ENCODE measurements around the gene NXNL1.
A peak's percentile ranks its signal among the peaks of the same experiment; 100 is the strongest.

Gene NXNL1

DNA sequence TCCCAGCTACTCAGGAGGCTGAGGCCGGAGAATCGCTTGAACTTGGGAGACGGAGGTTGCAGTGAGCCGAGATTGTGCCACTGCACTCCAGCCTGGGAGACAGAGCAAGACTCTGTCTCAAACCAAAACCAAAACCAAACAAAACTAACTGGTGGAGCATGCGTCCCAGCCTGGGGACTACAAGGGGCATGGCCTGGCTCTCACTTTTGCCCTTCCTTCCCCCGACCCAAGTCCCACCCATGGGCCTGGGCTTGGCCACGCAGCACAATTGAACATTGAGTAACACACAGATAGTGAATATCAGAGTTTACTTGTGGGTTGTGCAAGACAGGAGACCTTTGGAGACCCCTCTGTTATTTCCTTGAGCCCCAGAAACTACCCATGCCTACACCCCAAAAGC is 25.5 kb downstream of the NXNL1 start:
- no peak overlapping the region for H3K4me3 Mint-ChIP-seq
- H3K27me3 Mint-ChIP-seq, result peaks cover 17% of the 10 kb centered on the region
- H3K4me1 Mint-ChIP-seq, result peaks cover 4% of the 10 kb centered on the region
- CTCF ChIA-PET, result interaction anchor here (1.0 kb wide), 1 partner anchor 31 kb away, joined by 3 read pairs; no protein-coding TSS in a partner anchor
- H3K27ac Mint-ChIP-seq, result no peak overlapping the region
- no peaks in the 10 kb centered on the region for H3K9me3 Mint-ChIP-seq
- no peak for DNase-seq
- no peaks in the 10 kb centered on the region for H3K36me3 Mint-ChIP-seq

DNA sequence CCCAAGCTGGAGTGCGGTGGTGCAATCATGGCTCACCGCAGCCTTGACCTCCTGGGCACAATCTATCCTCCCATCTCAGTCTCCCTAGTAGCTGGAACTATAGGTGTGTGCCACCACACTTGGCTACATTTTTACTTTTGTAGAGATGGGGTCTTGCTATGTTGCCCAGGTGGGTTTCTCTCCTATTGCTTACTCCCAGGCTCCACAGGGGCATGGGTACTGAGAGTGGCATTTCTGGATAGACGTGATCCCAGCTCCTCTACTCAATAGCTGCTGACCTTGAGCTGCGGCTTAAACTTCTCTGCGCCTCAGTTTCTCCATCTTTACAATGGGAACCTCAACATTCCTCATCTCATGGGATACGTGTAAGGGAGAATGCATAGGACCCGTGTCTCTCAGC is 29.3 kb downstream of the NXNL1 start:
- Mint-ChIP-seq H3K27ac (no peak overlapping the region), H3K27me3 (no peaks in the 10 kb centered on the region), H3K4me1 (peaks cover 4% of the 10 kb centered on the region), H3K36me3 (no peaks in the 10 kb centered on the region), H3K9me3 (no peaks in the 10 kb centered on the region), H3K4me3 (no peak overlapping the region)
- no peak for DNase-seq
- CTCF ChIA-PET, result interaction anchor here (0.5 kb wide), 1 partner anchor 347 kb away, joined by 3 read pairs; no protein-coding TSS in a partner anchor

DNA sequence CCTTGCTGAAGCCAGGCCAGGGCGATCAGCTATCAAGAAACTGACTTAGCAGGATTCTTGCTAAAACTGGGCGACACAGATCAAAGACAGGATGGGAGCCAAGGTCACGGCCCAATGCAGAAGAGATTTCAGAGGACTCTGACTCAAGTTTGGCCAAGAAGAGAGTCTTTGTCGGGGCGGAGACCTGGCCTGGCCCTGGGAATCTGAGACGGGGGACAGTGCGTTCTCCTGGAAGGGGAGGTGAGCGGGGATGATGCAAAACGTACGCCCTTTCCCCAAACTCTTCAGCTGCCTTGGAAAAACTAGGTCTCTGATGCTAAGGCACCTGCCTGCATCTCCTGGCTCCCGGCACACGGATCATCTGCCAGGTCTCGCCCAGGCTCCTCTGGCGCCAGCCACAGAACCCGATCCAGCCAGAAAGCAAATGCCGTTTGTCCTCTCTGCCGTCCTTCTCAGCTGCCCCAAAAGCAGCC is 31.0 kb downstream of the NXNL1 start:
- Mint-ChIP-seq H3K4me3 (no peak overlapping the region), H3K9me3 (no peaks in the 10 kb centered on the region), H3K4me1 (peaks cover 5% of the 10 kb centered on the region), H3K36me3 (peaks cover under 1% of the 10 kb centered on the region), H3K27ac (no peak overlapping the region), H3K27me3 (no peaks in the 10 kb centered on the region)
- no peak for DNase-seq
- CTCF ChIA-PET, result no interaction called here

DNA sequence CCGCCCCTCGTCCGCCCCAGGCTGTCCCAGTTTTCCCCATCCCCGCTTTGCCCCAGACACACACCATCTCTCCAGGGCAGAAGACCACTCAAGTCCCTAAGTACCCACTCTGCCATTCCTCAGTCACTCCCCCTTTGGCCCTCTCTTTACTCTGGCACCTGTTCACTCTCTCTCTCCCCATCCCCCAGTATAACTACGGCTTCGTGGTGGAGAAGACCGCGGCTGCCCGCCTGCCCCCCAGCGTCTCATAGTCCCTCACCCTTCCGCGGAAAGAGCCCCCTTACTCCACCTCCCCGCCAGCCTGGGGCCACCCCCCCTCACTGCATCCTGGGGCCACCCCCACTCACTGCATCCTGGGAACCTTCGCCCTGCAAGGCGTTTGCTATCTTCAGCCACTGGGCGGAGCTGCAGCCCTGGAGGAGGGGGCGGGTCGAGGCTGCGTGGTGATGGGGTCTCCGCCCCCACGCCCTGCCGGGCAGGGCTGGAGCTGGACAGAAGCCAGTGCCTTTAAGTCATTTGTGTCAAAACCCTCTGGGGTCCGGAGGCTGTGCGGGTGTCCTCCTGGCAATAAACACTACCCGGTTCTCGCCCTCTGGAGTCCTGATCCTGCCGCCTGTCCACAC is 35.9 kb downstream of the NXNL1 start:
- peak; percentile 60 for DNase-seq
- Mint-ChIP-seq H3K27ac (no peak overlapping the region), H3K4me1 (peaks cover 22% of the 10 kb centered on the region), H3K4me3 (no peak overlapping the region), H3K36me3 (peaks cover 12% of the 10 kb centered on the region), H3K9me3 (no peaks in the 10 kb centered on the region), H3K27me3 (no peaks in the 10 kb centered on the region)
- CTCF ChIA-PET, result interaction anchor here (1.0 to 1.4 kb wide), 2 partner anchors 8 to 21 kb away, joined by 4 read pairs; no protein-coding TSS in a partner anchor

DNA sequence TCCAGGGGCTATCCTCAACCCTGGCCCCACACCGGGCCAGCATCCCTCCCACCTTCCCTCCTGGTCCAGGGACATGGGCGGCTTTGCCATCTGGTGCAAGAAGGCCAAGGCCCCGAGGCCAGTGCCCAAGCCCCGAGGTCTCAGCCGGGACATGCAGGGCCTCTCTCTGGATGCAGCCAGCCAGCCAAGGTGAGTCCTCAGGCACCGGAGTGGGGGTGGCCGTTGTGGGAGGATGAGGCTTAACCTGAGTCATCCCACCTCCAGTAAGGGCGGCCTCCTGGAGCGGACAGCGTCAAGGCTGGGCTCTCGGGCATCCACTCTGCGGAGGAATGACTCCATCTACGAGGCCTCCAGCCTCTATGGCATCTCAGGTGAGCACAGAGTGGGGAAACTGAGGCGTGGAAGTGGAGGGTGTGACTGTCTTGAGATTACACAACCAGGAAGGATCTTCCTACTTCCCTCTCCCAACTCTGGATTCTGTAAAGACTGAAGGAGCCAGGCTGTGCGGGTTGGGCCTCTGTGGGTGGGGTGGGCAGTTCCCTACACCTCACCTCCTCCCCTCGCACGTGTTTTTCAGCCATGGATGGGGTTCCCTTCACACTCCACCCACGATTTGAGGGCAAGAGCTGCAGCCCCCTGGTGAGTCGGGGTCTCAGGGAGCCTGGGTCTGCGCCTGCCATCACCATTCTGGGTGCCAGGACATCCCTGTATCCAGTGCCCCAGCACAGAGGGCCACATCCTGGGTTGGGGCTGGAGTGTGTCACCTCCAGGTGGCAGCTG is 37.1 kb downstream of the NXNL1 start:
- H3K4me1 Mint-ChIP-seq, result peaks cover 33% of the 10 kb centered on the region
- no peaks in the 10 kb centered on the region for H3K9me3 Mint-ChIP-seq
- CTCF ChIA-PET, result no interaction called here
- no peaks in the 10 kb centered on the region for H3K27me3 Mint-ChIP-seq
- H3K36me3 Mint-ChIP-seq, result peaks cover 12% of the 10 kb centered on the region
- H3K4me3 Mint-ChIP-seq, result no peak overlapping the region
- H3K27ac Mint-ChIP-seq, result no peak overlapping the region
- no peak for DNase-seq

DNA sequence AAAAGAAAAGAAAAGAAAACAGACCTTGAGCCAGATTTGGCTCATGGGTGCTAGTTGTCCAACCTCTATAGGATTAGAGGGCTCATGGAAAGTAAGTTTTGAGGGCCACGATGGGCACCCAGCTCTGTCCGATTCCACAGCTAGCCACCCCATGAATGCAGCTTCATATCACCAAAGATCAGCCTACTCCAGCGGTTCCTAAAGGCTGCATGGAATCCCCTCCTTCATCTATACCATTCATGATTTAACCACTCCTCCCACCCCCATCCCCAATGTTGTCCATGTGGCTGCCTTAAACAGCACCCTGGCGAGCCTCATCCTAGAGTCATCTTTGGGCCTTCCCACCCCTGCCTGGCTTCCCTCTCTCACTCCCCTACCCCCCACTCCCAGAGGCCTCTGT is 38.8 kb downstream of the NXNL1 start:
- no peak overlapping the region for H3K27ac Mint-ChIP-seq
- CTCF ChIA-PET, result interaction anchor here (0.9 kb wide), 1 partner anchor 43 kb away, joined by 3 read pairs; no protein-coding TSS in a partner anchor
- DNase-seq, result no peak
- no peaks in the 10 kb centered on the region for H3K27me3 Mint-ChIP-seq
- no peak overlapping the region for H3K4me3 Mint-ChIP-seq
- peaks cover 34% of the 10 kb centered on the region for H3K4me1 Mint-ChIP-seq
- H3K36me3 Mint-ChIP-seq, result peaks cover 17% of the 10 kb centered on the region
- no peaks in the 10 kb centered on the region for H3K9me3 Mint-ChIP-seq

DNA sequence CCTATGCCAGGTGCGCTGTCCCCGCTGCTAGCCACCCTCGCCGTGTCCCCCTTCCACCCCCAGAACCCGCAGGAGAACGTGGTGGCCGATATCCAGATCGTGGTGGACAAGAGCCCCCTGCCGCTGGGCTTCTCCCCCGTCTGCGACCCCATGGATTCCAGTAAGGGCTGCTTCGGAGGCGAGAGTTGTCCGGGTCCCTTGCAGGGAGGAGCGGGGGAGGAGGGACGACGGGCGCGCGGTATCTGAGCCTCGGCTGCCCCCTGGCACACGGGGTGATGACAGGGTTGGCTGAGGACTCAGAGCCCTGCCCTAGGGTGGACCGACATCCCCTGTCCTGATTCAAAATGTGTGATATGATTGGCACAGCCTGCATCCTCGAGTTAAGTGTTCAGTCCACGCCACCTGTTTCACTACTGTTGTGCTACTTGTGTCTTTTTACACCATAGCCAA is 40.2 kb downstream of the NXNL1 start:
- Mint-ChIP-seq H3K9me3 (no peaks in the 10 kb centered on the region), H3K4me3 (peak overlapping the region; percentile 90), H3K4me1 (peaks cover 36% of the 10 kb centered on the region), H3K27me3 (no peaks in the 10 kb centered on the region), H3K36me3 (peaks cover 22% of the 10 kb centered on the region), H3K27ac (peak overlapping the region; percentile 85)
- CTCF ChIA-PET, result interaction anchor here (1.0 to 1.1 kb wide), 2 partner anchors 10 to 17 kb away, joined by 3 to 4 read pairs; no protein-coding TSS in a partner anchor
- DNase-seq, result peak; percentile 47

DNA sequence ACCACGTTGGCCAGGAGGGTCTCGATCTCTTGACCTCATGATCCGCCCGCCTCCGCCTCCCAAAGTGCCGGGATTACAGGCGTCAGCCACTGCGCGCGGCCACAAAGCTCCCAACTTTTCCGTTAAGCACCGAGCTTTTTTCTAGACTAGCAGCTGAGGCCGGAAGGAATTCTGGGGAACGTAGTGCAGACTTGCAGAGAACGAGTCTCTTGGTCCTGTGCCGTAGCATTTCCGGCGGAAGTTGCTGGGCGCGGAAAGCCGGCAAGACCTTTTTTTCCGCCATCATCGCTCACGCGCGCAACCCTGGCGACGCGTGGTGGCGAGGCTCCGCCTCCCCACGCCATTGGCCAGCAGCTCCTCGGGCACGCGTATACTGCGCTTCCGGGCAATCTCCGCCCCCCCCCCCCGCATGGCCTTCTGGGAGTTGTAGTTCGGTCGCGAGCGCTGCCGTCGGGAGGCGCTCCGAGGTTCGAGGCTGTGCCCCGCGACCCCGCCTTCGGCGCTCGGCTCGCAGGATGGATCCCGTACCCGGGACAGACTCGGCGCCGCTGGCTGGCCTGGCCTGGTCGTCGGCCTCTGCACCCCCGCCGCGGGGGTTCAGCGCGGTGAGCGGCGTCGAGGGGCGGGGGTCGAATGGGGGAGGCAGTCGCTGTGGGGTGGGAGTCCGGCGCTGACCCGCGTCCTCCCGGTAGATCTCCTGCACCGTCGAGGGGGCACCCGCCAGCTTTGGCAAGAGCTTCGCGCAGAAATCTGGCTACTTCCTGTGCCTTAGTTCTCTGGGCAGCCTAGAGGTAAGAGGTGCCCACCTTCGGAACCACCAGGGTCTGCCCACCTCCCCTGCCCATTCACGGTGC is 40.9 kb downstream of the NXNL1 start, which contains the start of gene MVB12A:
Gene MVB12A, plus strand, starts transcription at position 427 of the 854 bp plus-strand sequence. Its CDS starts 89 bp downstream, at position 516.
- no peaks in the 10 kb centered on the region for H3K9me3 Mint-ChIP-seq
- peak within 1 kb of the TSS; percentile 91 for H3K27ac Mint-ChIP-seq
- H3K4me3 Mint-ChIP-seq, result peak within 1 kb of the TSS; percentile 90
- CTCF ChIA-PET, result interaction anchor here (0.6 to 1.1 kb wide), 6 partner anchors 11 to 76 kb away, joined by 3 to 4 read pairs (median 4); partner anchors contain the start of gene BST2
- peak; percentile 97 for DNase-seq
- peaks cover 36% of the 10 kb centered on the region for H3K4me1 Mint-ChIP-seq
- no peaks in the 10 kb centered on the region for H3K27me3 Mint-ChIP-seq
- H3K36me3 Mint-ChIP-seq, result peaks cover 28% of the 10 kb centered on the region

DNA sequence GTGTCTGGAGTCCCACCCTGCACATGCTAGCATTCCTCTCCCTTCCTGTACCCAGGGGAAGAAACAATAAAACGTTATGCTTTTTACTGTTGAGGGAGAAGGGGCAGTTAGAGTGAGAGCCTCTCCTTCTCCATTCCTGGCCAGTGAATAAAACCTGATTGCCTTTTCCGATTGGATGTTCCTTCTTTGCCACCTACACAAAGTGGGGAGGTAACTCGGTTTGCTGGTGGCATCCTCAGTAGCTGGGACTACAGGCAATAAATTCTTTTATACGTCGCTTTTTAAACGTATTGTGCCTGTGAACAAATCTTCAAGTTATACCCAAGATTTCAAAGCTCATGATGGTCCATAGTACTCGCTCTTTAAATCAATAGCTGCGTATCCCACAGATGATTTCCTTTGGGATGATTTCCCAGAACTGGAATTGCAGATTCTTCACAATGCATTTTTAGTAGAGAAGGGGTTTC is 41.5 kb downstream of the NXNL1 start:
- H3K36me3 Mint-ChIP-seq, result peaks cover 30% of the 10 kb centered on the region
- H3K4me3 Mint-ChIP-seq, result peak overlapping the region; percentile 90
- CTCF ChIA-PET, result interaction anchor here (0.9 to 1.1 kb wide), 5 partner anchors 11 to 77 kb away, joined by 3 to 4 read pairs (median 4); partner anchors contain the start of gene BST2
- DNase-seq, result no peak
- H3K9me3 Mint-ChIP-seq, result no peaks in the 10 kb centered on the region
- H3K27me3 Mint-ChIP-seq, result no peaks in the 10 kb centered on the region
- peak overlapping the region; percentile 91 for H3K27ac Mint-ChIP-seq
- H3K4me1 Mint-ChIP-seq, result peaks cover 30% of the 10 kb centered on the region

DNA sequence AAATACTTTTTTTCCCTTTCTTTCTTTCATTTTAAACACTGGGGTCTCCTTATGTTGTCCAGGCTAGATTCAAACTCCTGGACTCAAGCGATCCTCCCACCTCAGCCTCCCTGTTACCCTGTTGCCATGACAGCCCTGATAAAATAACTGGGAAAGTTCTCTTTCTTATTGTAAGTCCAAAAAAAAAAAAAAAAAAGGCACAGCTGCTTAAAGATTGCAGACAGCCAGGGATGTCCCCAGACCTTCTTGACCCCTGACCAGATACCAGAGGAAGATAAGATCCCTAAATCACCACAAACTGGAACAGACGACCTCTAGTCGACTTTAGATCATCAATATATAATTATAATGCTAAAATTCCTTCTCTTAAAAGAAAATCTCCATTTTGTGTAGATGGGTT is 42.0 kb downstream of the NXNL1 start:
- H3K4me3 Mint-ChIP-seq, result peak overlapping the region; percentile 90
- peaks cover 29% of the 10 kb centered on the region for H3K36me3 Mint-ChIP-seq
- no peaks in the 10 kb centered on the region for H3K9me3 Mint-ChIP-seq
- no peak for DNase-seq
- CTCF ChIA-PET, result interaction anchor here (0.9 kb wide), 1 partner anchor 77 kb away, joined by 4 read pairs; no protein-coding TSS in a partner anchor
- H3K27me3 Mint-ChIP-seq, result no peaks in the 10 kb centered on the region
- H3K4me1 Mint-ChIP-seq, result peaks cover 28% of the 10 kb centered on the region
- H3K27ac Mint-ChIP-seq, result peak overlapping the region; percentile 91

DNA sequence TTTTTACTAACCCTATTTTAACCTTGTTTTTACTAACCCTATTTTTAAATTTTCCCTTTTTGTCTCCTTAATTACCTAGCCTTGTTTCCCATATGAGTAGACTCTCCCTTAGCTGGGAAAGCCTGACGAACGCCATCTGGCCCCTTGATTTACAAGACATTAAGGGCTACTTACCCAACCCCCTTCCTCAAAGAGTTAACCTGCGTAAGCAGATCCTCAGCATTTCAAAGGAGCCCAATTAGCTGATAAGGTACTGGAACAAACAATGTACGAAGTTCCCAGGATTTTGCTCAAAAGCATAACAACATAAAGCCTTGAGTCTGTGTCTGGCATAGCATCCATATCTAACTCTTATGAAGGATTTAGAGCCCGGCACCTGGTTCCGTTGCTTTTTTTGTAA is 45.6 kb downstream of the NXNL1 start:
- no peak for DNase-seq
- peaks cover 35% of the 10 kb centered on the region for H3K36me3 Mint-ChIP-seq
- H3K4me1 Mint-ChIP-seq, result peaks cover 32% of the 10 kb centered on the region
- CTCF ChIA-PET, result no interaction called here
- peak overlapping the region; percentile 33 for H3K27ac Mint-ChIP-seq
- no peaks in the 10 kb centered on the region for H3K9me3 Mint-ChIP-seq
- H3K27me3 Mint-ChIP-seq, result no peaks in the 10 kb centered on the region
- no peak overlapping the region for H3K4me3 Mint-ChIP-seq

DNA sequence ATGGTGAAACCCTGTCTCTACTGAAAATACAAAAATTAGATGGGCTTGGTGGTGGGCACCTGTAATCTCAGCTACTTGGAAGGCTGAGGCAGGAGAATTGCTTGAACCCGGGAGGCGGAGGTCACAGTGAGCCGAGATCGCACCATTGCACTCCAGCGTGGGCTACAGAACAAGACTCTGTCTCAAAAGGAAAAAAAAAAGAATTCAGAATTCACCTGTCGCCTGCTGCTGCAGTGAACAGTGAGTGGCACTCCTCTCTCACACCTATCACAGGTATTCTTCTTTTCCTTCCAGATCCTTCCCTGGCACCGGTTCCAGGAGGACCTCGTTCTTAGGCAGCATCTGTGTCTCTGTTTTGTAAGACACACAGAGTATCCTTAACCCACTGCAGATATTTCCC is 46.6 kb downstream of the NXNL1 start:
- peaks cover 35% of the 10 kb centered on the region for H3K36me3 Mint-ChIP-seq
- H3K4me3 Mint-ChIP-seq, result no peak overlapping the region
- H3K27ac Mint-ChIP-seq, result no peak overlapping the region
- no peaks in the 10 kb centered on the region for H3K9me3 Mint-ChIP-seq
- CTCF ChIA-PET, result no interaction called here
- DNase-seq, result no peak
- peaks cover 29% of the 10 kb centered on the region for H3K4me1 Mint-ChIP-seq
- H3K27me3 Mint-ChIP-seq, result no peaks in the 10 kb centered on the region

DNA sequence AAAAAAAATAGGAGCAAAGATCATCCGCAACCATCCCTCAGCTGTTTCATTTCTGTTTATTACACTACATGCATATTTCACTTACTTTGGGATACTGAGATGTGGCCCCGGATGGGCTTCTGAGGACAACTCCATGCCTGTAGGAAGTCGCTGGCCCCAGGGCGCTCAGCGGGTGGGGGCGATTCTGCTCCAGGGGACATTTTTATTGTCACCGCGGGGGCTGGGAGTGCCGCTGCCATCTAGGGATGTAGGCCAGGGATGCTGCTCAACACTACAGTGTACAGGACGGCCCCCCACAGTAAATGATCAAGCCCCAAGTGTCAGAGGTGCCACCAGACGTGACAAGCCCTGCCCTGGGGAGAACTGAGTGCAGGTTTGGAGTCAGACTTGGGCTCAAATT is 48.9 kb downstream of the NXNL1 start:
- Mint-ChIP-seq H3K4me1 (peaks cover 37% of the 10 kb centered on the region), H3K36me3 (peaks cover 33% of the 10 kb centered on the region), H3K9me3 (no peaks in the 10 kb centered on the region), H3K4me3 (no peak overlapping the region), H3K27me3 (no peaks in the 10 kb centered on the region), H3K27ac (no peak overlapping the region)
- no peak for DNase-seq
- CTCF ChIA-PET, result no interaction called here
